HL-60/S4 treated with retinoic acid at 250 ng/mL for 4 days and 3 days (cell line): Measurements from ENCODE around the gene CDC42BPG.

Experiments
- in situ Hi-C: fragments of 300-500 bp; cut with MboI; formaldehyde crosslinking; loops from 2 replicates; pipeline ENCODE4 v1.7.0; 2022; ENCODE audit warnings: low sequenced_read_pairs

The CDC42BPG gene

DNA sequence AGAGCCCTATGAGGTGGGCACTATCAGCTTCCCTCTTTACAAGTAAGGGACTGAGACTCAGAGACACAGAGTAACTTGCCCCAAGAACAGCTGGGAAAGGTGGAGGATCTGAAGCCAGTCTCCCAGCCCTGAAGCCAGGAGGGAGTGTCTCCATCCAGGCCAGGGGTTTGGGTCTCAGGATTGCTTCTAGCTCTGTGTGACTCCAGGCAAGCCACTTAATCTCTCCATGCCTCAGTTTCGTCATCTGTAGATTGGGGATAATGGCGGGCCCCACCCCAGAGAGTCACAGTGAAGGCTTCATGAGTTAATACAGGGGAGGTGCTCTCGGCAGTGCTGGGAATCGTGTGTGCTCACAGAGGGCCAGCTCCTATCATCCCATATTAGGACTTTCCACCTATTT lies 52.0 kb downstream of the CDC42BPG start:
- in situ Hi-C loops, result no loop called here

- in situ Hi-C loops, result no loop called here
Observed at GRCh38 chr11:64791781-64792291, 52.6 kb downstream of the CDC42BPG start.

DNA sequence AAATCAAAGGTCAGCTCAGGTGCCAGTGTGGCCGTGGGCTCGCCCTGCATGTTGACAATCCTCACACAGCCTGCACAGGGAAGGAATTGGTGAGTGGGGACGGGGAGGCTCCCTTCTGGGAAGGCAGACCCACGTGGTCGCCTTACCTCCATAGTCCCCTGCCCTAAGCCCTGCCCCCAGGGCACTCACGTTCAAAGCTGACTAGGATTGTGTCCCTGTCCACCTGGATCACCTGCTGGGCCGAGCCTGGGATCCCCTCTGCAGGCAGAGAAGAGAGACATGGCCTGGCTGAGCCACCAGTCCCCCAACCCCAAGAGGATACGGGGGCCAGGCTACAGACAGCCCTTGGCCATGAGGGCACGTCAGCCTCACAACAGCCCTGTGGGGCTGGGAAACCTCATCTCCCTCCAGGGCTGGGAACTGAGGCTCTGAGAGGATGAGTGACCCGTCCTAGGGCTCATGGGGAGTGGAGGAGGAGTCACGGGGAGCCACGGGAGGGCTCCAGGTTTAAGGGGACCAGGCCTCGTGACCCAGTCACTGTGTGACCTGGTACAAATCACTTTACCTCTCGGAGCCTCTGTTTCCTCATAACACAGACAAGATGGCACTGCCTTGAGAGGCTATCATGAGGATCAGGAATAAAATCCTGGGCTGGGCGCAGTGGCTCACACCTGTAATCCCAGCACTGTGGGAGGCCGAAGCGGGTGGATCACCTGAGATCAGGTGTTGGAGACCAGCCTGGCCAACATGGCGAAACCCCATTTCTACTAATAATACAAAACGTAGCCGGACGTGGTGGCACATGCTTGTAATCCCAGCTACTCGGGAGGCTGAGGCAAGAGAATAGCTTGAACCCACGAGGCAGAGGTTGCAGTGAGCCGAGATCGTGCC lies 54.0 kb downstream of the CDC42BPG start:
- in situ Hi-C loops, result no loop called here

DNA sequence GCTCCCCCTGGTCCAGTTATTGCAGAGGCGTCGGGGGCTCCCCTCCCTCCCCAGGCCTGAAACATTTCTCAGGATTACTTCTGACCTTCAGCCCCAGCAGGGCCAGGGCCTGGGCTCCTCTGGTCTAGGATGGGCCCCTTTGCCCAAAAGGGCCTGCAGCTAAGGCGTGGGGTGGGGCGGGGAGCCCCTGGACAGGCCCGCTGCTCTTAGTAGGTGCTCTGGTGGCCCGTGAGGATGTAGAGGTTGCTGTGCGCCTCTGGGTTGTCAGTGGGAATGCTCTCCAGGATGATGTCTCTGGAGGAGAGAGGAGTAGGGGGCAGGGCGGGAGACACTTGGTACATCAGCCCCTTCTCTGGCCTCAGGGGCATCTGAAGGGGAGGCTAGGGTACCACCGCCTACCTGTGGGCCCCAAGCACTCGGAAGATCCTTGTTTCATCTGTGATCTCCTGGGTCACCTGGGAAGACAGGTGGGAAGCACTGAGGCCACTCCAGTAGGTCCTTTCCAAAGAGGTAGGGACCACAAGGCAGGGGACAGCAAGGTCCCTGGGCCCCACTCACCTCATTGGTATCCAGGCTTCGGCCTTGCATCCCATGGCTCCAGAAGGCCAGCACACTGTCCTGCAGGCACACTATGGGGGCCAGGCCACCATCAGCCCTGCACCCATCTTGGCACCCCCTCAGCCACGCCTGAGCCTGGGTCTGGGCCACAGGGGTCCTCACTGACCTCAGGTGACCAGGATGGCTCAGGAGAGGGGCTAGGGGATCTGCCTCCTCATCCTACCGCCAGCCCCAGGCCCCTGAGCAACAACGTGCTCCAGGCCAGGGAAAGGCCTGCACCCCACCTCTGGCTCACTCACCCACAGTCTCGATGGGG lies 54.9 kb downstream of the CDC42BPG start:
- in situ Hi-C loops, result no loop called here

GRCh38 chr11:64788321-64789215 lies 55.9 kb downstream of the CDC42BPG start:
- in situ Hi-C loops, result no loop called here

- in situ Hi-C loops, result no loop called here
Observed at GRCh38 chr11:64787526-64788320, 56.7 kb downstream of the CDC42BPG start.

GRCh38 chr11:64786308-64786707 lies 58.1 kb downstream of the CDC42BPG start:
- in situ Hi-C loops, result no loop called here

DNA sequence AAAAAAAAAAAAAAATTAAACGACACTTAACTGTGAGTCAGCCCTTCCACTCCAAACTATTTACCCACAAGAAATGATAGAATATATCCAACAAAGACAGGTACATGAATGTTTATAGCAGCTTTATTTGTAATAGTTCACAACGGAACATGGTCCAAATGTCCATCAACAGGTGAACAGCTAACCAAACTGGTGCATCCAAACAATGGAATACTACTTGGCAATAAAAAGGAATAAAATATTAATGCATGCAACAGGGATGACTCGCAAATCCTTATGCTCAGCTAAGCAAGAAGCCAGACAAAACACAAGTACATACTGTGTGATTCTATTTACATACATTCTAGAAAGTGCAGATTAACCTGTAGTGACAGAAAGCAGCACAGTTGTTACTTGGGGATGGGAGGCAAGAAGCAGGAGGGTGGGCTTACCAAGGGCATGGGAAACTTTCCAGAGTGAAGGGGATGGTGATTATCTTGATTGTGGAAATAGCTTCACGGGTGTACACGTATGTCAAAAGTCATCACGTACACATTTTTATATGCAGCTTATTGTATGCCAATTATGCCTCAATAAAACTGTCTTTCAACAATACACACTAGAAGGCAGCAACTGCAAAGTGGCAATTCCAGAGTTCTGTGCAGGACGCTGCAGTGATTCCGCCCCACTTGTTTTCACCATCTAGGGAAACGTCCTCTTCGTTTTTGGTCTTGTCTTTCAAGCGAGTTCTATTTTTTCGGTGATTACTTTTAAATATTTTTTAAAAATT lies 59.5 kb downstream of the CDC42BPG start:
- in situ Hi-C loops, result no loop called here

DNA sequence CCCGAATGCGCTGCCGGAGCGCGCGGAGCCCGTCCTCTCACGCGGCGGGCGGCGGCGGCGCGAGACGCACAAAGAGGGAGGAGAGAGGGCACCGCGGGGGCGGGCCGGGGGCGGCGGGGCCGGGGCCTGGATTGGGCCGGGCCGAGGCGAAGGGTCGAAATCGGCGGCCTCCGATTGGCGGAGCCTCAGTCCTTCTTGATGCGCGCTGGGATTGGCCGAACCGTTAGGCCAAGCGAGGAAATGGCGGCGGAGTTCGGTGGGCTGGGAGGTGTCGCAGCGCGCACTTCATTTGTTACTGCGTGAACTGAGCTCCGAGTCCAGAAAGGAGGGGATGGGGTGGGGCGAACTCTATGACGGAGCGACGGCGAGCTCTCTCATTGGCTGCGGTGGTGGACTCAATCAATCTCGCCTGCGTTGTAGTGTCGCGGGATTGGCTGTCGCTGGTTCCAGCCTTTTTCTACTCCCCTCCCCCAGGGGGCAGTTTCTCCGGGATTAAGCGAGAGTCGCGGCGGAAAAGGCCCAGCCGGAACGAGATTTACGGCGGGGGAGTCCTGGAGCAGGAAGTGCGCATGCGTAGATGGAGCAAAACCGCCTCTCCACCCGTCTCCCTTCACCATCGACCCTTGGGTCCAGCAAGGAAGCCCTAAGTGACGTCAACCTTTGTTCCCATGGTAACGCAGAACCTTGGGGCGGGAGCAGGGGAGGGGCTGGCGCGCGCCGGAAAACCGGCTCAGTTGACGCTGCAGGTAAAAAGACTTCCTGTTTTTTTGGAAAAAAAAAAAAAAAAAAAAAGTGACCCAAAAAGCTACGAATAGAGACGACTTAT lies 65.8 kb downstream of the CDC42BPG start, which contains the start of gene SF1:
SF1 (minus strand) TSS at position 70 of the 826 bp plus-strand sequence. CDS start 150 bp downstream, outside the sequence.
- in situ Hi-C loops, result no loop called here

GRCh38 chr11:64778223-64778472 lies 66.3 kb downstream of the CDC42BPG start:
- in situ Hi-C loops, result no loop called here

GRCh38 chr11:64777449-64778222 lies 66.8 kb downstream of the CDC42BPG start:
- in situ Hi-C loops, result no loop called here

- in situ Hi-C loops, result no loop called here
Observed at GRCh38 chr11:64776875-64777274, 67.6 kb downstream of the CDC42BPG start.

- in situ Hi-C loops, result no loop called here
Observed at GRCh38 chr11:64776425-64776824, 68.0 kb downstream of the CDC42BPG start.

- in situ Hi-C loops, result no loop called here
Observed at GRCh38 chr11:64774144-64774543, 70.3 kb downstream of the CDC42BPG start.
